Measurements from ENCODE around the gene NAB1. TPM values are rescaled to one million over a fixed set of nuclear protein-coding genes. Genes with fewer than 3 reads are reported as not detected.

Gene NAB1
- total and polyA plus RNA-seq, 2 experiments from 2014 or later: 10.4 to 40.2 TPM

DNA sequence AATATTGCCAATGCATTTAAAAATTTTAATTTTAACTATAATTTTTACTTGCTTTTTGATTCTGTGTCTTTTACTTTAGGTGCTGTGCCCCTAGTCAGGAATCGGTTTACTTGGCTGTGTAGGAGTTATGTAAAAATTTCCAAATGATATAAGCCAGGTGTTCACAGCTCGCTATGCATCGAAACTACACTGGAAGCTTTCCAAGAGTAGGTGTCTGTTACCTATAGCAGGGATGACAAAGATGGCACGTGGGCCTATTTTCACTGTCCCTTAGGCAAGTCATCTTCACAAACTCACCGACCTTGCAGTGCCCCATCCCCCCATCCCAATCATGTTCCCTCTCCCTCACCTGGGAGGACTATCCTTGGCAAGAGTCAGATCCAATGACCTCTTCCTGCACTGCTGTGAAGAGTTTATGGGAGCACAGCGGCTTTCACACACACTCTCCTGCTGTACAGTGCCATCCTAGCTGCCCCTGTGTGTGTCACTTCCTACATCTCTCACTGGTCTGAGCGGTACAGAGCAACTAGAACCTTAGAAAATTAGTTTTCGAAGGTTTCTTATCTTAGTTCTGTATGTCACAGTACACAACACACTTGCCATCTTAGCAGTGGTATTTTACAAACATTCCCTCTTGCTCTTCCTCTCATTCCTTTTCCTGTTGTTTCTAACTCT, 49.2 kb upstream of the NAB1 start (continued):
- TF ChIP-seq NANOG (IDR thresholded peaks at IDR 0.05; ENCODE audit: borderline replicate concordance) (no peak), ZNF114 (CRISPR knock-in tag; IDR thresholded peaks at IDR 0.05) (no peak)
- TF ChIP-seq, protein P1, sequence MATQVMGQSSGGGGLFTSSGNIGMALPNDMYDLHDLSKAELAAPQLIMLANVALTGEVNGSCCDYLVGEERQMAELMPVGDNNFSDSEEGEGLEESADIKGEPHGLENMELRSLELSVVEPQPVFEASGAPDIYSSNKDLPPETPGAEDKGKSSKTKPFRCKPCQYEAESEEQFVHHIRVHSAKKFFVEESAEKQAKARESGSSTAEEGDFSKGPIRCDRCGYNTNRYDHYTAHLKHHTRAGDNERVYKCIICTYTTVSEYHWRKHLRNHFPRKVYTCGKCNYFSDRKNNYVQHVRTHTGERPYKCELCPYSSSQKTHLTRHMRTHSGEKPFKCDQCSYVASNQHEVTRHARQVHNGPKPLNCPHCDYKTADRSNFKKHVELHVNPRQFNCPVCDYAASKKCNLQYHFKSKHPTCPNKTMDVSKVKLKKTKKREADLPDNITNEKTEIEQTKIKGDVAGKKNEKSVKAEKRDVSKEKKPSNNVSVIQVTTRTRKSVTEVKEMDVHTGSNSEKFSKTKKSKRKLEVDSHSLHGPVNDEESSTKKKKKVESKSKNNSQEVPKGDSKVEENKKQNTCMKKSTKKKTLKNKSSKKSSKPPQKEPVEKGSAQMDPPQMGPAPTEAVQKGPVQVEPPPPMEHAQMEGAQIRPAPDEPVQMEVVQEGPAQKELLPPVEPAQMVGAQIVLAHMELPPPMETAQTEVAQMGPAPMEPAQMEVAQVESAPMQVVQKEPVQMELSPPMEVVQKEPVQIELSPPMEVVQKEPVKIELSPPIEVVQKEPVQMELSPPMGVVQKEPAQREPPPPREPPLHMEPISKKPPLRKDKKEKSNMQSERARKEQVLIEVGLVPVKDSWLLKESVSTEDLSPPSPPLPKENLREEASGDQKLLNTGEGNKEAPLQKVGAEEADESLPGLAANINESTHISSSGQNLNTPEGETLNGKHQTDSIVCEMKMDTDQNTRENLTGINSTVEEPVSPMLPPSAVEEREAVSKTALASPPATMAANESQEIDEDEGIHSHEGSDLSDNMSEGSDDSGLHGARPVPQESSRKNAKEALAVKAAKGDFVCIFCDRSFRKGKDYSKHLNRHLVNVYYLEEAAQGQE (IDR thresholded peaks at IDR 0.05; ENCODE audit: unreplicated experiment): no peak

- no peak for ATAC-seq
- no peak overlapping the region for H3K4me3 ChIP-seq
- no peak overlapping the region for H3K4me3 Mint-ChIP-seq
- H3F3A ChIP-seq (replicated peaks; ENCODE audit: low read depth): no peaks in the 10 kb centered on the region
- no peak overlapping the region for H3K27ac ChIP-seq (ENCODE audit: low read depth)
- H3K27me3 ChIP-seq (ENCODE audit: insufficient read depth): no peaks in the 10 kb centered on the region
- no peaks in the 10 kb centered on the region for H3K36me3 ChIP-seq (ENCODE audit: insufficient read depth)
- H3K4me1 Mint-ChIP-seq: peaks cover 5% of the 10 kb centered on the region
- H4K20me1 ChIP-seq (replicated peaks; ENCODE audit: insufficient read depth): no peaks in the 10 kb centered on the region
- H3K36me3 Mint-ChIP-seq (ENCODE audit: low read depth): no peaks in the 10 kb centered on the region; the same call in 2 of the 3 replicates
- no peaks in the 10 kb centered on the region for H3K79me2 ChIP-seq (replicated peaks; ENCODE audit: insufficient read depth)
- H2AFZ ChIP-seq: peak overlapping the region; percentile 89; the same call in 1 of the 2 replicates
- peaks cover 2% of the 10 kb centered on the region for H3K27me3 Mint-ChIP-seq (ENCODE audit: insufficient read depth, low read depth, poor library complexity)
- H3K27ac Mint-ChIP-seq: no peak overlapping the region
- DNase-seq (ENCODE audit: low spot score): no peak
- no peaks in the 10 kb centered on the region for H3K9me3 Mint-ChIP-seq
- no peak overlapping the region for H3K4me2 ChIP-seq
- no peaks in the 10 kb centered on the region for H3K4me1 ChIP-seq (ENCODE audit: insufficient read depth)
- H3K9me2 ChIP-seq (ENCODE audit: insufficient read depth): no peaks in the 10 kb centered on the region
- TF ChIP-seq ZNF331 (CRISPR knock-in tag; IDR thresholded peaks at IDR 0.05; ENCODE audit: low read depth) (no peak), CREB1 (CRISPR knock-in tag; IDR thresholded peaks at IDR 0.05; ENCODE audit: low read depth) (no peak), ZNF114 (CRISPR knock-in tag; IDR thresholded peaks at IDR 0.05) (no peak), EZH2 (IDR thresholded peaks at IDR 0.05; ENCODE audit: low read depth, unreplicated experiment) (no peak)
- TF ChIP-seq, protein P2, sequence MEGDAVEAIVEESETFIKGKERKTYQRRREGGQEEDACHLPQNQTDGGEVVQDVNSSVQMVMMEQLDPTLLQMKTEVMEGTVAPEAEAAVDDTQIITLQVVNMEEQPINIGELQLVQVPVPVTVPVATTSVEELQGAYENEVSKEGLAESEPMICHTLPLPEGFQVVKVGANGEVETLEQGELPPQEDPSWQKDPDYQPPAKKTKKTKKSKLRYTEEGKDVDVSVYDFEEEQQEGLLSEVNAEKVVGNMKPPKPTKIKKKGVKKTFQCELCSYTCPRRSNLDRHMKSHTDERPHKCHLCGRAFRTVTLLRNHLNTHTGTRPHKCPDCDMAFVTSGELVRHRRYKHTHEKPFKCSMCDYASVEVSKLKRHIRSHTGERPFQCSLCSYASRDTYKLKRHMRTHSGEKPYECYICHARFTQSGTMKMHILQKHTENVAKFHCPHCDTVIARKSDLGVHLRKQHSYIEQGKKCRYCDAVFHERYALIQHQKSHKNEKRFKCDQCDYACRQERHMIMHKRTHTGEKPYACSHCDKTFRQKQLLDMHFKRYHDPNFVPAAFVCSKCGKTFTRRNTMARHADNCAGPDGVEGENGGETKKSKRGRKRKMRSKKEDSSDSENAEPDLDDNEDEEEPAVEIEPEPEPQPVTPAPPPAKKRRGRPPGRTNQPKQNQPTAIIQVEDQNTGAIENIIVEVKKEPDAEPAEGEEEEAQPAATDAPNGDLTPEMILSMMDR (conservative IDR thresholded peaks at IDR 0.05; ENCODE audit: low read depth in 2 of 2): no peak
- TF ChIP-seq, protein P1 (IDR thresholded peaks at IDR 0.05; ENCODE audit: unreplicated experiment): no peak
These were observed 48.4 kb upstream of the NAB1 start for GRCh38 chr2:190600293-190601103.

Measured in GM23338 (cell line).